ENCODE measurements around the gene POLH.
"Not testable (repeated sequence)": the region's sequence is repeated elsewhere in the genome, so short reads cannot be mapped to it uniquely, and the experiment has no call there.

POLH gene

GRCh38 chr6:43629505-43630300 lies 53.7 kb downstream of the POLH start:
- DNase-seq (ENCODE audit: low read depth in 3 of 3, low spot score in 1 of 3), result peak; percentile 69 to 77 (median 69)

GRCh38 chr6:43630980-43631619 lies 55.1 kb downstream of the POLH start:
- no peak for DNase-seq (ENCODE audit: low read depth in 3 of 3, low spot score in 1 of 3)

GRCh38 chr6:43633002-43633401 lies 57.0 kb downstream of the POLH start:
- DNase-seq (ENCODE audit: low read depth in 3 of 3, low spot score in 1 of 3), result not testable (repeated sequence)

GRCh38 chr6:43634702-43635303 lies 58.8 kb downstream of the POLH start:
- DNase-seq (ENCODE audit: low read depth in 3 of 3, low spot score in 1 of 3), result no peak

GRCh38 chr6:43635387-43636307 lies 59.7 kb downstream of the POLH start, which contains the start of gene MAD2L1BP:
TSS of gene MAD2L1BP (plus strand) at chr6:43635840. CDS start at chr6:43635876, 36 bp downstream.
- peak; percentile 46 to 73 (median 67) for DNase-seq (ENCODE audit: low read depth in 3 of 3, low spot score in 1 of 3)

GRCh38 chr6:43636308-43636659 lies 60.3 kb downstream of the POLH start:
- DNase-seq (ENCODE audit: low read depth in 3 of 3, low spot score in 1 of 3), result no peak

GRCh38 chr6:43639984-43640800 lies 64.2 kb downstream of the POLH start:
- DNase-seq (ENCODE audit: low read depth in 3 of 3, low spot score in 1 of 3), result no peak

- DNase-seq (ENCODE audit: low read depth in 3 of 3, low spot score in 1 of 3), result peak in 2 of 3 donors; percentile 18 to 52
Observed at GRCh38 chr6:43644940-43645612, 69.1 kb downstream of the POLH start, which contains the start of gene RSPH9. TSS of gene RSPH9 (plus strand) at chr6:43645036. CDS start at chr6:43645099, 63 bp downstream.

- no peak for DNase-seq (ENCODE audit: low read depth in 3 of 3, low spot score in 1 of 3)
Observed at GRCh38 chr6:43645613-43645964, 69.6 kb downstream of the POLH start.

- DNase-seq (ENCODE audit: low read depth in 3 of 3, low spot score in 1 of 3), result no peak
Observed at GRCh38 chr6:43647613-43648012, 71.6 kb downstream of the POLH start.

GRCh38 chr6:43648248-43648647 lies 72.3 kb downstream of the POLH start:
- DNase-seq (ENCODE audit: low read depth in 3 of 3, low spot score in 1 of 3), result no peak

- DNase-seq (ENCODE audit: low read depth in 3 of 3, low spot score in 1 of 3), result not testable (repeated sequence)
Observed at GRCh38 chr6:43652822-43653221, 76.8 kb downstream of the POLH start.

GRCh38 chr6:43657221-43657802 lies 81.3 kb downstream of the POLH start:
- no peak for DNase-seq (ENCODE audit: low read depth in 3 of 3, low spot score in 1 of 3)

- no peak for DNase-seq (ENCODE audit: low read depth in 3 of 3, low spot score in 1 of 3)
Observed at GRCh38 chr6:43658161-43658560, 82.2 kb downstream of the POLH start.

GRCh38 chr6:43662948-43663347 lies 87.0 kb downstream of the POLH start:
- not testable (repeated sequence) for DNase-seq (ENCODE audit: low read depth in 3 of 3, low spot score in 1 of 3)
